GM04503 (cell line): ENCODE measurements around the gene LHX3.
"Not testable (repeated sequence)": the region's sequence is repeated elsewhere in the genome, so short reads cannot be mapped to it uniquely, and the experiment has no call there.

Experiments used
- DNase-seq: peaks from one replicate; pipeline ENCODE4 v3.0.0-alpha.2; 2012; ENCODE audit warnings: low read depth

The LHX3 gene

GRCh38 chr9:136241542-136241941 is 36.6 kb upstream of the LHX3 start:
- DNase-seq, result no peak

- no peak for DNase-seq
Observed at GRCh38 chr9:136240941-136241340, 36.0 kb upstream of the LHX3 start.

- no peak for DNase-seq
Observed at GRCh38 chr9:136239983-136240330, 35.0 kb upstream of the LHX3 start.

GRCh38 chr9:136239135-136239982 is 34.4 kb upstream of the LHX3 start:
- no peak for DNase-seq

- no peak for DNase-seq
Observed at GRCh38 chr9:136238342-136238732, 33.4 kb upstream of the LHX3 start.

GRCh38 chr9:136237486-136238341 is 32.8 kb upstream of the LHX3 start:
- no peak for DNase-seq

- not testable (repeated sequence) for DNase-seq
Observed at GRCh38 chr9:136236471-136237410, 31.8 kb upstream of the LHX3 start.

GRCh38 chr9:136235709-136236455 is 31.0 kb upstream of the LHX3 start:
- no peak for DNase-seq

- no peak for DNase-seq
Observed at GRCh38 chr9:136235171-136235570, 30.2 kb upstream of the LHX3 start.

GRCh38 chr9:136234597-136234996 is 29.7 kb upstream of the LHX3 start:
- DNase-seq, result no peak

- no peak for DNase-seq
Observed at GRCh38 chr9:136233868-136234267, 28.9 kb upstream of the LHX3 start.

GRCh38 chr9:136233411-136233810 is 28.5 kb upstream of the LHX3 start:
- no peak for DNase-seq

GRCh38 chr9:136232969-136233368 is 28.0 kb upstream of the LHX3 start:
- DNase-seq, result no peak

- DNase-seq, result no peak
Observed at GRCh38 chr9:136231478-136232297, 26.8 kb upstream of the LHX3 start.

GRCh38 chr9:136230773-136231172 is 25.8 kb upstream of the LHX3 start:
- no peak for DNase-seq

- no peak for DNase-seq
Observed at GRCh38 chr9:136230365-136230764, 25.4 kb upstream of the LHX3 start.

GRCh38 chr9:136229096-136230065 is 24.5 kb upstream of the LHX3 start:
- no peak for DNase-seq

- no peak for DNase-seq
Observed at GRCh38 chr9:136228107-136228875, 23.4 kb upstream of the LHX3 start.
